Measurements from ENCODE around the gene GNAI3. TPM values are rescaled to one million over a fixed set of nuclear protein-coding genes. Genes with fewer than 3 reads are reported as not detected.
A peak's percentile ranks its signal among the peaks of the same experiment; 100 is the strongest.

The GNAI3 gene
- total and polyA plus RNA-seq, 3 experiments from 2014 or later: 8.6 to 9.9 (median 9.8) TPM

DNA sequence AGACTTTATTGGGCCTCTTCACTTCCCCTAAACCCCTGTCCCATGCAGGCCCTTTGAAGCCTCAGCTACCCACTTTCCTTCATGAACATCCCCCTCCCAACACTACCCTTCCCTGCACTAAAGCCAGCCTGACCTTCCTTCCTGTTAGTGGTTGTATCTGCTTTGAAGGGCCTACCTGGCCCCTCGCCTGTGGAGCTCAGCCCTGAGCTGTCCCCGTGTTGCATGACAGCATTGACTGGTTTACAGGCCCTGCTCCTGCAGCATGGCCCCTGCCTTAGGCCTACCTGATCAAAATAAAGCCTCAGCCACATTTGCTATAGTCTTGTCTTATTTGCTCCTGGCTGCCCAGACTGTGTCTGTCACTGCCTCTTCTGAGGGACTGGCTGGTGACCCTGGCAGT is 113.0 kb downstream of the GNAI3 start:
- Mint-ChIP-seq H3K4me3 (peak overlapping the region in 1 of 7 donors; percentile 52), H3K36me3 (peaks cover 0 to 4% (median 0%) of the 10 kb centered on the region in 3 donors), H3K27ac (peak overlapping the region in 1 of 8 donors; percentile 14), H3K4me1 (peaks cover 0 to 4% (median 3%) of the 10 kb centered on the region in 3 donors), H3K9me3 (no peaks in the 10 kb centered on the region), H3K27me3 (peaks cover 0 to 6% of the 10 kb centered on the region in 2 donors)
- CTCF ChIA-PET: interaction anchor here (1.0 to 1.4 kb wide), 3 partner anchors 10 to 22 kb away, joined by 3 to 4 read pairs (median 4); no protein-coding TSS in a partner anchor
- no peak for DNase-seq
- H3K4me1 ChIP-seq (ENCODE audit: insufficient read depth, low read length): no peaks in the 10 kb centered on the region
- H3K27me3 ChIP-seq (ENCODE audit: insufficient read depth, low read length, poor library complexity, severe bottlenecking): no peaks in the 10 kb centered on the region
- no peak overlapping the region for H3K4me3 ChIP-seq (ENCODE audit: low read length)
- POLR2A ChIA-PET: no interaction called here
- no peak overlapping the region for H3K27ac ChIP-seq (ENCODE audit: low read depth, low read length)
- H3K36me3 ChIP-seq (ENCODE audit: insufficient read depth, low read length): no peaks in the 10 kb centered on the region
- H3K9me3 ChIP-seq (ENCODE audit: low read length): no peaks in the 10 kb centered on the region

- Histone ChIP-seq H3K4me3 (ENCODE audit: low read length) (no peak overlapping the region), H3K27ac (ENCODE audit: low read depth, low read length) (no peak overlapping the region), H3K36me3 (ENCODE audit: insufficient read depth, low read length) (no peaks in the 10 kb centered on the region), H3K4me1 (ENCODE audit: insufficient read depth, low read length) (peaks cover 4% of the 10 kb centered on the region), H3K27me3 (ENCODE audit: insufficient read depth, low read length, poor library complexity, severe bottlenecking) (no peaks in the 10 kb centered on the region), H3K9me3 (ENCODE audit: low read length) (no peaks in the 10 kb centered on the region)
- Mint-ChIP-seq H3K27ac (no peak overlapping the region), H3K36me3 (peaks cover 0 to 4% (median 0%) of the 10 kb centered on the region in 3 donors), H3K4me3 (peak overlapping the region in 1 of 7 donors; percentile 2), H3K27me3 (peaks cover 5 to 7% of the 10 kb centered on the region in 2 donors), H3K4me1 (peaks cover 10 to 18% (median 18%) of the 10 kb centered on the region in 3 donors), H3K9me3 (no peaks in the 10 kb centered on the region)
- CTCF ChIA-PET: no interaction called here
- POLR2A ChIA-PET: no interaction called here
- no peak for DNase-seq
These were observed 116.3 kb downstream of the GNAI3 start for GRCh38 chr1:109664671-109665070.

DNA sequence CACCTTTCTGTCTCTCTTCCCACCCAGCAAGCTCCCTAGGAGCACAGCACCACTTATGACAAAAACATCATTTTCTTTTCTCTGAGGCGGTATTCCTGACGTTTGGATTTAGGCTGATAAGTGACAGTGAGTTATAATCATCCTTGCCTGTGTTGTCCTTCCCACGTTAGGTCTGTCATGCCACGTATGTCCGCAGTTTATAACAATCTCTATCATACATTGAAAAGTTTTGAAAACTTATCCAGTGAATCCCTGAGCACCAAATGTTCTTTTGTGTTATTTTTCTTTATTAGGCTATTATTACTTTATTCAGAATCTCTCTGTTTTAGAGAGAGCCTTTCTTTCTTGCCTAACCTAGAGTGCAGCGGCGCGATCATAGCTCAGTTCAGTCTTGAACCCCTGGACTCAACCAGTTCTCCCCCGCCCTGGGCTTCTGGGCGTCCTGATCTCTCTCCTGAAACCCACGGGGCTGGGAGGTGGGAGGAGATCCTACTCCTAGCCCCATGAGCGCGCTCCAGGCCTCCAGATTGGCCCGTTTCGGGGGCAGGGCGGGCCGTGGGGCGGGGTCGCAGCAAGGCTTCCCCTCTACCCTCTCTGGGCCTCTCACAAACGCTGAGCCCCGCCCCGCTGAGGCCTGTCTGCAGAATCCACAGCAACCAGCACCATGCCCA is 119.2 kb downstream of the GNAI3 start, which contains the start of gene GSTM2:
TSS of gene GSTM2 (plus strand) at position 606 of the 671 bp plus-strand sequence. CDS start at position 665, 59 bp downstream.
- Histone ChIP-seq H3K9me3 (ENCODE audit: low read length) (no peaks in the 10 kb centered on the region), H3K36me3 (ENCODE audit: insufficient read depth, low read length) (no peaks in the 10 kb centered on the region), H3K27ac (ENCODE audit: low read depth, low read length) (no peak within 1 kb of the TSS), H3K4me1 (ENCODE audit: insufficient read depth, low read length) (peaks cover 4% of the 10 kb centered on the region), H3K4me3 (ENCODE audit: low read length) (peak within 1 kb of the TSS; percentile 55), H3K27me3 (ENCODE audit: insufficient read depth, low read length, poor library complexity, severe bottlenecking) (no peaks in the 10 kb centered on the region)
- POLR2A ChIA-PET: no interaction called here
- CTCF ChIA-PET: interaction anchor here (1.7 kb wide), 1 partner anchor 28 kb away, joined by 3 read pairs; no protein-coding TSS in a partner anchor
- Mint-ChIP-seq H3K27ac (peak within 1 kb of the TSS in 4 of 8 donors; percentile 12 to 63 (median 39)), H3K4me3 (peak within 1 kb of the TSS; percentile 4 to 78 (median 64)), H3K9me3 (no peaks in the 10 kb centered on the region), H3K27me3 (peaks cover 7% of the 10 kb centered on the region in 2 donors), H3K36me3 (peaks cover 0 to 4% (median 0%) of the 10 kb centered on the region in 3 donors), H3K4me1 (peaks cover 16 to 30% (median 25%) of the 10 kb centered on the region in 3 donors)
- peak; percentile 33 to 80 (median 38) for DNase-seq

Other genes with a start within 250 kb of the GNAI3 start
- not detected for gene MYBPHL, start 241.6 kb upstream of the GNAI3 start, total RNA-seq
- not detected for gene MYBPHL, start 241.6 kb upstream of the GNAI3 start, polyA plus RNA-seq
- 1 to 10 TPM; 3.0 to 3.9 TPM for gene SORT1, start 150.7 kb upstream of the GNAI3 start, total RNA-seq
- gene SORT1, start 150.7 kb upstream of the GNAI3 start, polyA plus RNA-seq: 0.16 TPM
- gene PSMA5, start 122.2 kb upstream of the GNAI3 start, total RNA-seq: 100 to 1,000 TPM; 207 to 238 TPM
- gene PSMA5, start 122.2 kb upstream of the GNAI3 start, polyA plus RNA-seq: 120 TPM
- under 1 TPM in 1 of 2 experiments, not detected in 1; 0.07 TPM for gene SYPL2, start 82.1 kb upstream of the GNAI3 start, total RNA-seq
- 0.07 TPM for gene SYPL2, start 82.1 kb upstream of the GNAI3 start, polyA plus RNA-seq
- 10 to 100 TPM; 14.6 to 15.3 TPM for gene ATXN7L2, start 64.7 kb upstream of the GNAI3 start, total RNA-seq
- gene ATXN7L2, start 64.7 kb upstream of the GNAI3 start, polyA plus RNA-seq: 8.7 TPM
- gene CYB561D1, start 54.5 kb upstream of the GNAI3 start, total RNA-seq: 10 to 100 TPM in 1 of 2 experiments, 1 to 10 TPM in 1; 9.9 to 10.6 TPM
- gene CYB561D1, start 54.5 kb upstream of the GNAI3 start, polyA plus RNA-seq: 15.4 TPM
- gene AMIGO1, start 38.9 kb upstream of the GNAI3 start, total RNA-seq: 1 to 10 TPM; 4.0 to 4.9 TPM
- 20.2 TPM for gene AMIGO1, start 38.9 kb upstream of the GNAI3 start, polyA plus RNA-seq
- under 1 TPM in 1 of 2 experiments, not detected in 1; 0.39 TPM for gene GPR61, start 8.7 kb upstream of the GNAI3 start, total RNA-seq
- gene GPR61, start 8.7 kb upstream of the GNAI3 start, polyA plus RNA-seq: not detected
- 1 to 10 TPM in 1 of 2 experiments, under 1 TPM in 1; 0.53 to 1.5 TPM for gene GNAT2, start 71.0 kb downstream of the GNAI3 start, total RNA-seq
- not detected for gene GNAT2, start 71.0 kb downstream of the GNAI3 start, polyA plus RNA-seq
- gene AMPD2, start 71.2 kb downstream of the GNAI3 start, total RNA-seq: 10 to 100 TPM; 69.1 to 91.1 TPM
- 36.0 TPM for gene AMPD2, start 71.2 kb downstream of the GNAI3 start, polyA plus RNA-seq
- 1 to 10 TPM; 1.6 to 2.7 TPM for gene GSTM4, start 107.5 kb downstream of the GNAI3 start, total RNA-seq
- gene GSTM4, start 107.5 kb downstream of the GNAI3 start, polyA plus RNA-seq: 4.4 TPM
- 1 to 10 TPM; 2.7 to 3.1 TPM for gene GSTM2, start 119.4 kb downstream of the GNAI3 start, total RNA-seq
- gene GSTM2, start 119.4 kb downstream of the GNAI3 start, polyA plus RNA-seq: 2.6 TPM
- gene GSTM1, start 139.2 kb downstream of the GNAI3 start, total RNA-seq: not detected
- not detected for gene GSTM1, start 139.2 kb downstream of the GNAI3 start, polyA plus RNA-seq
- not detected for gene GSTM5, start 163.6 kb downstream of the GNAI3 start, total RNA-seq
- gene GSTM5, start 163.6 kb downstream of the GNAI3 start, polyA plus RNA-seq: not detected
- gene GSTM3, start 192.4 kb downstream of the GNAI3 start, total RNA-seq: 1 to 10 TPM; 7.2 to 7.5 TPM
- 23.1 TPM for gene GSTM3, start 192.4 kb downstream of the GNAI3 start, polyA plus RNA-seq
- not detected for gene EPS8L3, start 215.3 kb downstream of the GNAI3 start, total RNA-seq
- not detected for gene EPS8L3, start 215.3 kb downstream of the GNAI3 start, polyA plus RNA-seq